Activated T-cell treated with anti-CD3 and anti-CD28 coated beads, Interleukin-2, amount 50 U/mL, for 48 hours (primary cell): ENCODE data around the gene PEPD.

Experiments used
- DNase-seq, 2 experiments: peaks; one replicate each; pipeline ENCODE4 v3.0.0-alpha.2; 2020

PEPD gene

DNA sequence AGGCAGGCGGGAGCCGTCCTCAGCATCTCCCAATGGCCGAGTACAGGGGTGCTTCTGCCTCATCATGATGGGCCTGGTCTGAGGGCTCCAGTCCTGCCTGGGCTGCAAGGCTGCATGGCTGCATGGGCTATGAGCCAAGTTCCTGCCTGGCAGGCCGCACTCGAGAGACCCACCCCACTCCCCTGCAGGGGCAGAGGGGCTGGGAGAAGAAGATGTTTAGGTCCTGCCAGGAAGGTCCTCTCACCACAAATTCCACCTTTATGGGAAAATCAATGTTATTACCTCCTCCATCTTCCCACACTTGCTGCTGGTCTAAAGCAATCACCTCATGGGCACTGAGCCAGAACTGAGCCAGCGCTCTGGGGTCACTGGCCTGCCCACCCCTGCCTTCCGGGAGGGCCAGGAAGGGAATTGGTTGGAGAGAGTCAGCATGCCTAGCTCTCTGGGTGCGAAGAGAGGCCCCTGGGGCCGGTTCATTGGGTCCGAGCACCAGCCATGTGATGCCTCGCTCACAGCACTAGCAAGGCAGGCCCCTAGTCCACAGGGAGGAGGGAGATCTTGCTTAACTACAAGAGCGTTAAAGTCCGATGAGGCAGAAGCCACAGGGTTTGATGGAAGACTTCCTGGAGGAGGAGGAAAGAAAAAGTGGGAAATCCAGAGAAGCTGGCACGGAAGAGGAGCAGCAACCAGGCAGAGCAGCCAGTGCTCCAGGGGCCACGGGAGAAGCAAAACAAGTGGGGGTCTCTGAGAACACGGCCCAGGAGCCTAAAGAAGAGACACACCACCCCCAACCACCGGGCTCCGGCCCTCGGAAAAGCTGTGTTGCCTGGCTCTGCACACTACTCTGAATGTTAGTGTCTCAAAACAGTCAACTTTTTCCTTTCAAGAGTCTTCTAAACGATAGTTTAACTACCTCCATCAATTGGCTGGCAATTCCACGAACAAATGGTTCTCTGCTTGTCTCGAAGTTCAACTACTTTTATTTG is 84.9 kb downstream of the PEPD start:
- no peak for DNase-seq

DNA sequence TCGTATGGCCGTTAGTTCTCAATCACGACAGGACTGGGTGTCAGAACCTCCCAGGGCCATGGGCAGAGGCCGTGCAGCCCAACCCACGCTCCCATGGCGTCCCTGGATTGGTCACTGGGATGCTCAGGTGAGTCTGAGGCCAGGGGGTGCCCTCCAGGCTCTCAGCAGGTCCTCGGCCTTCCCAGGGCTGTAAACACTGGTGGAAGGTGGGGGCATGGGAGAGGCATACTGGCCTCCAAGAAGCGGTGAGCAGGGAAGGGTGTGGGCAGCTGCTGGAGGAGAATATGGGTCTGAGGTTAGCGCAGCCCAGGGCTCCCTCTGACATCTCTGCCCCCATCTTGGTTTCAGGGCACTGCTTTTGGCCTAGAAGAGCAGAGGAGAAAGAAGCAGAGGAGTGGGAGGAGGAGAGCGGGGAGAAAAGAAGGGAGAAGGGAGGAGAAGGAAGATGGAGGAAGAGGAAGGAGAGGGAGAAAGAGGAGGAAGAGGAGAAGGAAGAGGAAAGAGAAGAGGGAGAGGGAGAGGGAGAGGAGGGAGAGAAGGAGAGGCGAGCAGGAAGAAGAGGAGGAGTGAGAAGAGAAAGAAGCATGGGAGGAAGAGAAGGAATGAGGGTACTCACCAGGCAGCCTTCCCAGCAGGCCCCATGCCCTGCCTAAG is 85.8 kb downstream of the PEPD start:
- DNase-seq, result no peak

DNA sequence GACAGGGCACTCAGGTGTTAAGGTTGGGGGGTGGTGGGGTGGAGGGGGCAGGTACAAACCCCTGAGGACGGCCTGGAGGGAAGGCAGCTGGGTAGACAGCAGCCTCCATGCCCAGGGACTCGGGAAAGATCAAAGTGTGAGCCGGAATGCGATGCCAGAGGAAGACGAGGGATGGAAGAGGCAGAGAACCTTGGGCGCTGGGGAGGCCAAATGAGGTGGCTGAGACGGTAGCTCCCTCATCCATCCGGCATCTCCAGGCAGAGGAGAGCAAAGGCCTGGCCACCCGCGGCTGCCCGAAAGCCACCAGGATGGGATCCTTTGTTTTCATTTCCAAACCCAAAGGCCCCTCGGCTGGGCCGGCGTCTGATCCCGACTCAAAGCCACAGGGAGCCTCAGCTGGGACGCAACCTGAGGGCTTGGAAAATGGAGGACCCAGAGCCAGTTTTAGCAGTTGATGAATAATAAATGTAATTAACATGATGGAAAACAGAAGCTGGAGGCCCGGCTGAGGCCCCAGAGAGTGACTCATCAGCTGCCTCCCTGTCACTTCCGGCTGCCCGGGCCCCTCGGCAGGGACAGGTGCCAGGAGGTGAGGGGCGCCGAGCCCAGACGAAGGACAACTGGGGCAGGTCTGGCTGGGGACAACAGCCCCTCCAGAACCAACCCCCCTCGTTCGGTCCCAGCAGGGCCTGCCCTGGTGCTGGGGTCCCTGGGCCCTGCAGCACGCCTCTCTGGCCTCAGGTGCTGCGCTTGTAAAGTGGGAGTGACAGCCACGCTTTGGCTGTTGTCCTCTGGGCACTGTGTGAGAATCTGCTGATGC is 86.5 kb downstream of the PEPD start:
- no peak for DNase-seq

DNA sequence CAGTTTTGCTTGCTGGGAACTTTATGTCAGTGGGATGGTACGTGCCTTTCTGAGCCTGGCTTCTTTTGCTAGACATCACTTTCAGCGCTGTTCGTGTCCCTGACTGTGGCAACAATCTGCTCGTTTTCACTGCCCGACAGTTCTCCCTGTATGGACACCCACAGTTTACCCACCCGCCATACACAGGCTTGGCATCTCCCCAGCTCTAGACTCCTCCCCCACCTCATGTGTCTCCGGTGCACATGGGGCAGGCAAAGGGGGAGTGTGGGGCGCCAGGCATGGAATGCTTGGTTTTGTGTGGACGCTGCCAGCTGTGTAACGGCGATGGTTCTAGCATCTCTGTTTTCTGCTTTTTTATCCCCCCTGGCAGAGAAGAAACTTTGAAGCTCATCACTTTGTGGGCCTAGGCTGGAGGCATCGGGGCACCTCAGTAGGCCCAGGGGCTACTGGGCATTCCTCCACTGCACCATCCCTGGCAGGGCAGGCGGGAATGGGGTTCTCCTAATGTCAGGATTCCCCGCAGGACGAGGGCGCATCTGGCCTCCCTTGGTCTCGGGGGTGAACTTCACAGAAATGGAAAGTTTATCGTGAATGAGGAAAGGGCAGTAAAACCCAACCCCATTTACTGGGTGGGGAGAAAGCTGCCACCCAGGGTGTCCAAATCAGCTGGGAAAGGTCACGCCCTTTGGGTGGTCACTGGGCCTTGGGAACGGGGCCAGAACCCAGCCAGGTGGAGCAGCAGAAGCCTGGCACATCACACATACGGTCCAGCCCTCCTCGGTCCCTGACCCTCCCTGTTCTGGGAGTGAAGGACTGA is 87.3 kb downstream of the PEPD start:
- no peak for DNase-seq

DNA sequence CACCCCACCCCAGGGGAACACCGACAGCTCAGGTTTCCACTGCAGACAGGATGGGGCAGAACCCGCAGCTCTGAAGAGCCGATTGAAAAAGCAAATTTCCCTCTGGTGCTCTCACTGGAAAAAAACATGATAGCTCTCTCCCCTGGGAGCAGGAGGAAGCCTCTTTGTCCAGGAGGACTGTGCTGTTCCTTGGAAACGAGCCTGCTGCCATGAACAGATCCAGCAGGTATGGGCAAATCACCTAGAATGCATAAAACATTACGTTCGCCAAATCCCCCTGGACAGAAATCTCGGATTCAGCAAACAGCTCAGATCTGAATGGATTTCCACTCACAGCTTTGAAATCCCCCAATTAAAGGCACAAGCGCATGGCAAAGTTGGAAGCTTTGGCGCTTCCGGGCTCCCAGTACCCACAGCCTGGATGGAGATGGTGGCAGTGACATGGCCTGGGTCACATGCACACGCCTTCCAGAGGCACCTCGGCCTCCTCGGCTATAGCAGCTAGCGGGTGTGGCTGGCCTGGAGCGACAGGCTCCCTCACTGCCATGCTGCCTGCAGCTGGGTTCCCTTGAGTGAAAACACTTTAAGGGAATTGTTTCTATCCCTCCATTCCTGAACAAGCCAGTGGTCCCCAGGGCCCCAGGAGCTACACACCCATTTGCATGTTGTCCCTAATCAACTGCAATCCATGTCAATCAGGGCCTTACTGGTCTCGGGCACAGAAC is 89.0 kb downstream of the PEPD start:
- DNase-seq, result no peak

DNA sequence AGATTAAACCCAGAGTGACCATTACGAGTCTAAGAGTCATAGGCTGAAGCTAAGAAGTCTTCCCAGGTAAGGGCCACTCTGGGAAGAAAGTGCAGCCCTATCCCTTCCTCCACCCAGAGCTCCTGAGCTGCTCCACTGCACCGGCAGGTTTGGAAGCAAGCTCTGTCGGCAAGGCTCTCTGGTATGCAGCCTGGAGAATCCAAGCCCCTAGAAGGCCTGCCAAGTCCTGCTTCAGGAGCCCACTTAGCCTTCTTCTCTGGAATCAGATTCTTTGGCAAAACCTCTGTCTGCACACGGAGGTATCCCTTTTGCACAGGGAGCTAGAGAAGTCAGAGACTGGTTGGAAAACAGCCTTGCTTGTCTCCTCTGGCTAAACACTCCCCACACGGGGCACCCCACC is 89.6 kb downstream of the PEPD start:
- no peak for DNase-seq

DNA sequence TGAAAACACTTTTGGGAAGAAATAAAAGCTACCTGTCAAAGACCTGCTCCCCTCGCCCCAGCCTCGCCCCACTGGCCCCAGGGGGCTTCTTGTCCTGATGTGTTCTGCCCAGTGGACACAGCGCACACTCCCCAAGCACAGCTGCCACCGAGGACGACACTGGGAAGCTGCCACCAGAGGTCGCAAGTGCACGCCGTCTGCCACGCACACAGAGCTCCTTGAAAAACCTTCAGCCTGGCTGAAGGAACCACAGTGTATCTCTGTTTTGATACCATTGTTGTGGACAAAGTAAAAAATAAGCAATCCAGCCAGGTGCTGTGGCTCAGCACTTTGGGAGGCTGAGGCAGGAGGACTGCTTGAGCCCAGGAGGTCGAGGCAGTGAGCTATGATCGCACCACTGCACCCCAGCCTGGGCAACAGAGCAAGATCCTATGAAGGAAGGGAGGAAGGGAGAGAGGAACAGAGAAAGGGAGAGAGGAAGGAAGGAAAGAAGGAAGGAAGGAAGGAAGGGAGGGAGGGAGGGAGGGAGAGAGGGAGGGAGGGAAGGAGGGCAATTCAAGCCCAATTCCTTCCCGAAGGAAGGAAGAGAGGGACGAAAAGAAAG is 90.8 kb downstream of the PEPD start:
- DNase-seq, result peak; percentile 74 to 80

DNA sequence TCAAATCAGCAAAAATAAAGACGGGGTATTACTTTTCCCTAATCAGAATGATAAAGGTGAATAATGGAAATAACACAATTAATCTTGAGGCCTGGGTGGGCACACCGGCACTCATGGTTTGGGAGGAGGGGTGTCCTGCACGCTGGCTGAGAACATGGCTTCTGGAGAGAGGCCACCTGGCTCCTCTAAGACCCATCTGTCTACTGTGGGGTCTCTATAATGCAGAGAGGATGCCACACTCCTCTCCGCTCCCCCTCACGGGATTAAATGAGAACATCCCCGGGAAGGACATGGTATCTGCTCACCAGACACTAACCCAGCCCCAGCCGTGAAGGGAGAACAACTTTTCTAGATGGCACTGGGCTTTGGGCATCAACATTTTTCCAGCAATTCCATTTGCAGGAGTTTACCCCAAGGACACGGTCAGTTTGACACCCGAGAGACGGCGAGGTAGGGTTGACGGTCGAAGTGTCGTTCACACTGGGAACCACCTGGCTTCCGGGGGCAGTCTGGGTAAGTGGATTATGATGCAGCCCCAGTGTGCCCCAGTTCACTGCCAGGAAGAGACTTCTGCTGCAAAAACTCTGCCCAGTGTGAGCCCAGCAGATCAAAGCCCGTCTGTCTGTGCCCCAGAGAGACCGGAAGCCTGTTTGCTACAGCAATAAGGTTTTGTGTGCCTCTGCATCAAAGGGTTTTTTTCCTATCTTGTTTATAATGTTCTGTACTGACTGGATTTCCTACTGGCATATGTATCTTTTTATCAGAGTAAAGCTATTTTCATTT is 91.5 kb downstream of the PEPD start:
- no peak for DNase-seq

DNA sequence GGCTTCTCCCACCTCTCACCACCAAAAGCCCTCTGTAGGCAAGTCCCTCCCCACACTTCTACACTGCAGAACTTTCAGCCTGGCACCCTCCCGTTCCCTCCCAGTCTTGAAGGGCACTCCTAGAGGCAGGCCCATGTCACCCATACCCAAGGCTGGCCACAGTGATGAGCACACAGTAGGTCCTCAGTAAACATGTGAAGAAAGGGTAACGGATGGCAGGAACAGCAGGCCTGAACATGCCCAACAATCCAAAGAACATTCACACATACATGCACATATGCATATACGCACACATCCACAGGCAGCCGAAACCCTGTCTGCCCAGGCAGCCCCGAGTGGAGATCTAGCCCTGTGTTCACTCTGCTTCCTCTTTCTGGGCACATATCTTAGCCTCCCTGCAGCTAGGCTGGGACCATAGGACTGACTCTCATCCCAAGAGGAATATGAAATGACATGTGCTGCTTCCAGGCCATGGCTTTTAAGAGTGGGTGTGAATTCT is 92.9 kb downstream of the PEPD start:
- DNase-seq, result no peak

DNA sequence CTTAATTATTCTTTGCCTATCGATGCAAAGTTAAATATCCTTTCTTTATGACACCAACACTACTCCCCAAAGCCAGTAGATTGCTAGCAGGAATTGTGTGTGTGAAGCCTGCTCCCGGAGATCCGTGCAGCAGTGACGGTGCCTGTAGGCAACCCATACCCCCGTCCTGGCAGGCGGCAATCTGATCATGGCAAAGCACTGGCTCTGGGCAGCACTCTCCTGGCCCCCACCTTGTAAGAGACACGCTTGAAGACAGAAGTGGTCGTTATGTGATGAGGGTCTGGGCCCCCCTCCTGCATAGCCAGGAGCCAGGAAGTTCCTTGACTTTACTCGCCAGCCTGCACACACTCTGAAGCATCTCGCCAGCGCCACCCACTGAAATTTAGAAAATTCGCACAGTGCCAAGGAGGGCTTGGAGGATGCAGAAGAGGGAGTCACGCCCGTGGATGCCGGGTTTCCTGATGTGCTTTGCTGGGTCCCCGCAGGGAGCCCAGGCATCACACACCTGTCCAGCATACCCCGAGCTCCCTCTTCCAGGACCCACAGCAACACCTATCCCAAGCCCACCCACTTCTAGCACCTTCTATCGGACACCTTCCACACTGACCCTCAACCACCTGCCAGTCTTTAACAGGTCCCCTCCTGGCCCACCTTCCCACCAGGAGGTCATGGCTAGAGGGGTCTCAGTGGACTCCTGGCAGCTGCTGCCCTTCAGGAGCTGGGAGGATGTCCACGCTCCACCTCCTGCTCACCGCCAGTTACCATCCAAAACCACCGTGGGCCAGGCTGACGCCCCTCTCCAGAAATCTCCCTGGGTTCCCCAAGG is 93.6 kb downstream of the PEPD start:
- no peak for DNase-seq

DNA sequence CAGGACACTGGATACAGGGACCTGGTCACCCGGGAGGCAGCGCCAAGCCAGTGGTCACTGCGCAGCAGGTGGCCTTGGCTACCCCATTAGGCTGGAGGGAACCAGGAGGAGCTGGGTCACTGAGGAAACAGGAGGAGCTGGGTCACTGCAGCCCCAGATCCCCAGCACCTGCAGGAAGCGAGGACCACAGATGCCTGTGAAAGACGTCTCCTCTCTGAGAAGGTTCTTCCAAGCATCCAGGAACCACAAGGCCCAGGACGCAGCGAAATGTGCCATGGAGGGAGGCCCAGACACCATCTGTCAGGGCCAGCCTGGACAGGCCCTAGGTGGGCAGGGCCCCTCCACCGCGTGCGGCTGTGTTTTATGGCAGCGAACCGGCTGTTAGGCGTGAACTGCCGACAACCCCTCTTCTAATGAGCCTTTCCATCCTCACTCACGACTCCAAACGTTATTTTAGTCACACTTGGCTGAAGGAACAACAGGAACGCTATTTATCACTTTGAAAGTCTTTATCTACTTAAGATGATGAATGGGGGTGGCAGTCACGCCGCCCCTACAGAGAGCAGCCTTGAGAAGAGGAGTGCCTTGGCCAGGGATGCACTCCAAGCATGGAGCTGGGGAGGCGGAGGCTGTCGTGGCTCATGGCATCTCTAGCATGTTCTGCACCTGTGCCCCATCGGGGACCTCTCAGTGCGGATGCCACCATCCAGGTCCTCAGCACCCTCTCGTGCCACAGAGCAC is 94.8 kb downstream of the PEPD start:
- no peak for DNase-seq

DNA sequence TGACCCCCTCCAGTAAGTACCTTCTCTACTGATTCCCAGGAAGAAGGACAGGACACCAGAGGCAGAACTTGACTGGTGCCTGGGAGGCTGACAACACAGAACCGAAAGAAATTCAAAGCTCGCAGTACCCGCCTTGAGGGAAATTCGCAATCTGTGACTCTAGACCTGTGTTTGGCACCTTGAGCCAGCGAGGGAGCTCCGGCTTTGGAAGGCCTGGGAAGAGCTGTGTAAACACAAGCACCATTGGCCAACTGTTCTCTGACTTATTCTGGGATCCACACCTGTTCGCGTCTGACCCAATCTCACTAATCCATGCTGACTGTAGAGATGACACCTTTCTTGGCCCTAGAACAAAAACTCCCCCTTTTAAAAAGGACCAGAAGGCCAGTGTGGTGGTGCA is 97.4 kb downstream of the PEPD start:
- no peak for DNase-seq

DNA sequence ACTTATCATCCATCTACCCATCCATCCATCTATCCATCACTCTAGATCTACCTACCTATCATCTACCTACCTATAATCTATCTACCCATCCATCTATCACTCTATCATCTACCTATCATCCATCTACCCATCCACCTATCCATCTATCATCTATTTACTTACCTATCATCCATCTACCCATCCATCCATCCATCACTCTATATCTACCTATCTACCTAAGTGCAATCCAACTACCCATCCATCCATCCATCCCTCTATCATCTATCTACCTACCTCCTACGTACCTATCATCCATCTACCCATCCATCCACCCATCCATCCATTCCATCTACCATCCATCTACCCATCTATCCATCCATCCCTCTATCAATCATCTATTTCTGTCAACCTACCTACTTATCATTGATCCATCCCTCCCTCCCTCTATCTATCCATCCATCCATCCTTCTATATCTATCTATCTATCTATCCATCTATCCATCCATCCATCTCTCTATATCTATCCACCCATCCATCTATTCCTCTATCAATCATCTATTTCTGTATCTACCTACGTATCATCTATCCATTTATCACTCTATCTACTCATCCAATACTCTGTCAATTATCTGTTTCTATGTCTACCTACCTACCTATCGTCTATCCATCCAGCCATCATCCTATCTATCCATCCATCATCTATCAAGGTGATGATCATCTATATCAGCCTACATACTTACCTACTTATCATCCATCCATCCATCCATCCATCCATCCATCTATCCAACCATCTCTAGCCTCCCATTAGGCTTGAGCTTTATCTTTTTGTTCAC is 99.0 kb downstream of the PEPD start:
- no peak for DNase-seq

DNA sequence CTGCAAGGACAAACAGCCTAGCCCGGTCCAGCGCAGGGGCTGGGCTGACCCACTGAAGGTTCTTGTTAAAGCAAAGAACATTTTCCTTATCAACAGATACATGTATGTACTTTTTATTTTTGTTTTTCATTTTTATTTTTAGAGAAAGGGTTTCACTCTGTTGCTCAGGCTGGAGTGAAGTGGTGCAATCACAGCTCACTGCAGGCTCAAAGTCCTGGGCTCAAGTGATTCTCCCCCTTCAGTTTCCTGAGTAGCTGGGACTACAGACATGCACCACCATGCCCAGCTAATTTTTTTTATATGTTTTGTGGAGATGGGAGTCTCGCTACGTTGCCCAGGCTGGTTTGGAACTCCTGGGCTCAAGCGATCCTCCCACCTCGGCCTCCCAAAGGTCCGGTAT is 100.2 kb downstream of the PEPD start:
- DNase-seq, result no peak

DNA sequence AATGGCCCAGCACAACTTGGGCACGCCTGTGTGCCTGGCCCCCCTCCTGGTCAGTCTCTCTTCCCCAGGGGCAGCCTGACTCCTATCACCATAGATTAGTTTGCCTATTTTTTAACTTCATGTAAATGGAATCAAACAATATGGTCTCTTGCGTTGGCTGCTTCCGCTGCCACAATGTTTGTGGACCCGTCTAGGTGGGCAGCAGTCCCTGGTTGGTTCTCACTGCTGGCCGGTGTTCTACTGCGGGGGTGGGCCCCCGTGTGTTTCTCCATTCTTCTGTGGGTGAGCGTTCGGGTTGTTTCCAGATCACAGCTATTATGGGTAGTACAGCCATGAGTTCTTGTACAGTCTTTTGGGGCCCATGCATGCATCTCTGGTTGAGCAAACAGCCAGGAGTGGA is 100.8 kb downstream of the PEPD start:
- no peak for DNase-seq

DNA sequence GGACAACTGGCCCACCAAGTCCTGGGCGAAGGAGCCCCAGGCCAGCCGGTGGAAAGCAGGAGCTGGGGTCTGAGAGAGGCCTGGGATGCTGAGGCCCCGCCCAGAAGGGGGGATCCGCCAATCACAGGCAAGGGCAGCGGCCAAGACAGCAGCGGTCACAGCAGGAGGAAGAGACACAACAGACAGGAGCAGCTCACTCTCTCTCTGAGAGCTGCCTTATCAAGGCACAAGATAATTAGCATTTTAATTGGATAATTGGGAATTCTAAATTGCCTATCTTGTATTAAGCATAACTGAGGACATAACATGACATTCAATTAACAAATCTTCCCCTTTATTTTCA is 101.8 kb downstream of the PEPD start:
- no peak for DNase-seq

DNA sequence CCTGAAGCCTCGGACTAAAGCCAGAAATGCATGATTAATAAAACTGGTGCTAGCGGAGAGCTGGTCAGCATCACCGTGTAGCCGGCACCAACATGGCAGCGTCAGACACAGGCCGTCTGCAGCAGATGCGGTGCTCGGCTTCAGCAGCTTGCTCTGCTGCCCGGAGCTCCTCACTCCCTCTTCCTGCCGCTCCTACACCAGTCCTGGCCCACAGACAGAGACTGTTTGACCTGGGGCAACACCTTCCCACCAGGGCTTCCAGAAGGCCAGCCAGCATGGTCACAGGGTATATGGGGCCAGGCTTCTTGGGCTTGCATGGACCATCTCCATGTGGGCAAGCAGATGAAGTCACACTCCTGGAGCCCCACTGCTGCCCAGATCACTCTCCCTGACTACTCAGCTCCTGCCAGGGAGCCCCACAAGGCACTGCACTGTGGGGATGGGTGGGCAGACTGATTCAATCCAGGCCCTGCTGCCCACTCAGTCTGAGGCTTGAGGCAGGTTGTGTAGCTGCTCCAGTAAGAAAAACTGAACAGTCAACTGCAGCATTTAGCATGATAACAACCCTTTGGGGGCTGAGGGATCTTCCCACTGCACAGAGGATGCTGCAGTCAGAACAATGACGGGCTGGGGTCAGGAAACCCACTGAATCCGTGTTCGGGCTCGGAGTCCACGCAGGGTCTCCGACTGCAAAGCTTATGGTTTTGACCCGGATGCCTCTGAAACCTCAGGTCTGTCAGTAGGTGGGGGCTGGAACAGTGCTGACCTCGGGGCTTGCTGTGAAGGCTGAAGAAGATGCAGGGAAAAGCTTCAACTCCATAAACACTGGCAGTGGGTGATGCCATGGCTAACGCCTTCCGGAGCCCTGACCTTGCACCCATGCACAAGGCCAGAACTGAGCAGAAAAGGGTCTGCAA is 102.5 kb downstream of the PEPD start:
- no peak for DNase-seq
